Measurements from ENCODE around the gene NAPA. TPM values are rescaled to one million over a fixed set of nuclear protein-coding genes. Genes with fewer than 3 reads are reported as not detected.

Gene NAPA
- polyA plus RNA-seq, 3 donors, result 77.5 to 135 (median 111) TPM

DNA sequence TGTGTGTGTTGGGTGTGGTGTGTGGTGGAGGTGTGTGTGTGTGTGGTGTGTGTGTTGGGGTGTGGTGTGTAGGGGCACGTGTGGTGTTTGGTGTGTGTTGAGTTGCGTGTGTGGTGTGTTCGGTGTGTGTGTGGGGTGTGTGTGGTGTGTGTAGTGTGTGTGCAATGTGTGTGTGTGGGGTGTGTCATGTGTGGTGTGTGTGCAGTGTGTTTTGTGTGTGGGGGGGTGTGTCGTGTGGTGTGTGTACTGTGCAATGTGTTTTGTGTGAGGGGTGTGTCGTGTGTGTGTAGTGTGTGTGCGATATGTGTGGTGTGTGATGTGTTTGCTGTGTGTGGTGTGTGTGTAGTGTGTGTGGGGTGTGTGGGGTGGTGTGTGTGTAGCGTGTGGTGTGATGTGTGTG lies 24.8 kb downstream of the NAPA start:
- Histone ChIP-seq H3K36me3 (replicated peaks in 1 of 2; ENCODE audit: control insufficient read depth in 1 of 2, insufficient read depth in 2 of 2, low read length in 2 of 2) (peaks cover 59 to 71% of the 10 kb centered on the region in 2 donors), H4K20me1 (ENCODE audit: insufficient read depth, low read length) (peaks cover 31% of the 10 kb centered on the region), H2AFZ (ENCODE audit: insufficient read depth, low read depth, low read length, poor library complexity, severe bottlenecking) (no peak overlapping the region), H3K9me3 (replicated peaks in 1 of 2; ENCODE audit: control insufficient read depth in 1 of 2, insufficient read depth in 1 of 2, low read length in 2 of 2) (no peaks in the 10 kb centered on the region), H3K4me1 (ENCODE audit: control insufficient read depth in 1 of 2, insufficient read depth in 2 of 2, low read length in 2 of 2) (peaks cover under 1 to 3% of the 10 kb centered on the region in 2 donors), H3K4me3 (replicated peaks in 1 of 3; ENCODE audit: low read depth in 2 of 3, low read length in 3 of 3) (no peak overlapping the region), H3K9ac (ENCODE audit: insufficient read depth, low read length, poor library complexity, severe bottlenecking) (no peak overlapping the region), H3K4me2 (replicated peaks; ENCODE audit: extremely low read depth, low read length, poor library complexity, severe bottlenecking) (no peak overlapping the region), H3K27ac (ENCODE audit: low read depth in 1 of 2, low read length in 2 of 2) (no peak overlapping the region), H3K27me3 (ENCODE audit: control insufficient read depth in 2 of 2, insufficient read depth in 2 of 2, low read length in 2 of 2) (no peaks in the 10 kb centered on the region), H3K79me2 (ENCODE audit: insufficient read depth, low read length) (no peaks in the 10 kb centered on the region)
- intact Hi-C loops (cut with micrococcal nuclease), result no loop called here
- DNase-seq, result no peak
- TF ChIP-seq, protein P1, sequence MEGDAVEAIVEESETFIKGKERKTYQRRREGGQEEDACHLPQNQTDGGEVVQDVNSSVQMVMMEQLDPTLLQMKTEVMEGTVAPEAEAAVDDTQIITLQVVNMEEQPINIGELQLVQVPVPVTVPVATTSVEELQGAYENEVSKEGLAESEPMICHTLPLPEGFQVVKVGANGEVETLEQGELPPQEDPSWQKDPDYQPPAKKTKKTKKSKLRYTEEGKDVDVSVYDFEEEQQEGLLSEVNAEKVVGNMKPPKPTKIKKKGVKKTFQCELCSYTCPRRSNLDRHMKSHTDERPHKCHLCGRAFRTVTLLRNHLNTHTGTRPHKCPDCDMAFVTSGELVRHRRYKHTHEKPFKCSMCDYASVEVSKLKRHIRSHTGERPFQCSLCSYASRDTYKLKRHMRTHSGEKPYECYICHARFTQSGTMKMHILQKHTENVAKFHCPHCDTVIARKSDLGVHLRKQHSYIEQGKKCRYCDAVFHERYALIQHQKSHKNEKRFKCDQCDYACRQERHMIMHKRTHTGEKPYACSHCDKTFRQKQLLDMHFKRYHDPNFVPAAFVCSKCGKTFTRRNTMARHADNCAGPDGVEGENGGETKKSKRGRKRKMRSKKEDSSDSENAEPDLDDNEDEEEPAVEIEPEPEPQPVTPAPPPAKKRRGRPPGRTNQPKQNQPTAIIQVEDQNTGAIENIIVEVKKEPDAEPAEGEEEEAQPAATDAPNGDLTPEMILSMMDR (IDR thresholded peaks at IDR 0.05), result no peak
- Mint-ChIP-seq H3K4me1 (peaks cover 12% of the 10 kb centered on the region), H3K9me3 (no peaks in the 10 kb centered on the region), H3K27me3 (ENCODE audit: low read depth in 3 of 3) (peaks cover 0 to 4% (median 0%) of the 10 kb centered on the region in 3 donors), H3K4me3 (no peak overlapping the region), H3K36me3 (peaks cover 57 to 73% of the 10 kb centered on the region in 2 donors), H3K27ac (peak overlapping the region in 1 of 7 donors; percentile 70)
- WGBS (ENCODE audit: insufficient coverage), result 98% methylated on average over 6 of the region's 7 CpGs

DNA sequence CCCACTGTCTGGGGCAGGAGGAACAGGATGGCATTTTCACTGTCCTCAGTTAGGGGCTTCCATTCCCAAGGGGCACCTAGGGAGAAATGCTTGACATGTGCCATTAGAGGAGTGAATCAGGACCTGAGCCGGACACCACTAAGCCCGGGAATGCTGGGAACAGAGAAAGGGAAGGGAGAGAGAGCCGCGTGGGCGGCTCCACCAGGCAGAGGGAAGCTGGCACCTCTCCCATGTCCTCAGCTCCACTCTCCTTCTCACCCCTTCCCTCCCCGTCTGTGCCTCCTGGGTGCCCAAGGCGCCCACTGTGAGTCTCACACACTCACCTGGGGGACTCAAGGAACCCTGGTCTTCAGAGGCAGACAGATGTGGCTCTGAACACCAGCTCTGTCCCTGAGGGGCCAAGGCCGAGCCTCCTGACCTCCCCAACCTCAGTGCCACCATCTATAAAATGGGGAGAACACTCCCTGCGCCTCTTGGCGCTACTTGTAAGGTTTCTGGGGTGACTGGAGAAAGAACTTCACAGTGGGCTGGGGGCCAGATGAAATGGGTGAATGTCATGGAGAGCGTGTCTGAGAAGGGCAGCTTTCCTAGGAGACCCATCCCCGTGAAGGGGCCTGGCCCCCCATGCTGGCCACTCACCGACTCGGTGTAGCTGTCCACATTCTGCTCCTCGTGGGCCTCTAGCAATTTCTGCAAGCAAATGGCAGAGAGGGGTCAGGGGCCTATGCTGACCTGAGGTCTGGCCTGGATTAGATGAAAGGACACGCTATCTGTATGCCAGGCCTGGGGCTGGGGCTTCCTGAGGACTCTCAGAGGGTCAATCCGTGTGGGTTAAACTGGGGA lies 25.6 kb downstream of the NAPA start:
- Mint-ChIP-seq H3K4me3 (no peak overlapping the region), H3K27ac (peak overlapping the region in 2 of 7 donors; percentile 23 to 54), H3K36me3 (peaks cover 57 to 66% of the 10 kb centered on the region in 2 donors), H3K4me1 (peaks cover 19% of the 10 kb centered on the region), H3K9me3 (no peaks in the 10 kb centered on the region), H3K27me3 (ENCODE audit: low read depth in 3 of 3) (peaks cover 0 to 4% (median 0%) of the 10 kb centered on the region in 3 donors)
- Histone ChIP-seq H3K4me2 (replicated peaks; ENCODE audit: extremely low read depth, low read length, poor library complexity, severe bottlenecking) (no peak overlapping the region), H2AFZ (ENCODE audit: insufficient read depth, low read depth, low read length, poor library complexity, severe bottlenecking) (no peak overlapping the region), H3K9me3 (replicated peaks in 1 of 2; ENCODE audit: control insufficient read depth in 1 of 2, insufficient read depth in 1 of 2, low read length in 2 of 2) (no peaks in the 10 kb centered on the region), H3K27ac (ENCODE audit: low read depth in 1 of 2, low read length in 2 of 2) (no peak overlapping the region), H3K27me3 (ENCODE audit: control insufficient read depth in 2 of 2, insufficient read depth in 2 of 2, low read length in 2 of 2) (no peaks in the 10 kb centered on the region), H3K9ac (ENCODE audit: insufficient read depth, low read length, poor library complexity, severe bottlenecking) (no peak overlapping the region), H4K20me1 (ENCODE audit: insufficient read depth, low read length) (peaks cover 27% of the 10 kb centered on the region), H3K36me3 (replicated peaks in 1 of 2; ENCODE audit: control insufficient read depth in 1 of 2, insufficient read depth in 2 of 2, low read length in 2 of 2) (peaks cover 58 to 64% of the 10 kb centered on the region in 2 donors), H3K4me3 (replicated peaks in 1 of 3; ENCODE audit: low read depth in 2 of 3, low read length in 3 of 3) (no peak overlapping the region), H3K79me2 (ENCODE audit: insufficient read depth, low read length) (no peaks in the 10 kb centered on the region), H3K4me1 (ENCODE audit: control insufficient read depth in 1 of 2, insufficient read depth in 2 of 2, low read length in 2 of 2) (peaks cover 8 to 10% of the 10 kb centered on the region in 2 donors)
- DNase-seq, result no peak
- TF ChIP-seq, protein P1 (IDR thresholded peaks at IDR 0.05), result no peak
- intact Hi-C loops (cut with micrococcal nuclease), result no loop called here
- 97% methylated on average over 9 of the region's 17 CpGs for WGBS (ENCODE audit: insufficient coverage)

Data from CD14-positive monocyte (primary cell).